ENCODE data around the gene CDK2AP2.
A peak's percentile ranks its signal among the peaks of the same experiment; 100 is the strongest.

The CDK2AP2 gene

GRCh38 chr11:67470337-67471002 is 37.5 kb downstream of the CDK2AP2 start (continued):
- TF ChIP-seq, protein P1, sequence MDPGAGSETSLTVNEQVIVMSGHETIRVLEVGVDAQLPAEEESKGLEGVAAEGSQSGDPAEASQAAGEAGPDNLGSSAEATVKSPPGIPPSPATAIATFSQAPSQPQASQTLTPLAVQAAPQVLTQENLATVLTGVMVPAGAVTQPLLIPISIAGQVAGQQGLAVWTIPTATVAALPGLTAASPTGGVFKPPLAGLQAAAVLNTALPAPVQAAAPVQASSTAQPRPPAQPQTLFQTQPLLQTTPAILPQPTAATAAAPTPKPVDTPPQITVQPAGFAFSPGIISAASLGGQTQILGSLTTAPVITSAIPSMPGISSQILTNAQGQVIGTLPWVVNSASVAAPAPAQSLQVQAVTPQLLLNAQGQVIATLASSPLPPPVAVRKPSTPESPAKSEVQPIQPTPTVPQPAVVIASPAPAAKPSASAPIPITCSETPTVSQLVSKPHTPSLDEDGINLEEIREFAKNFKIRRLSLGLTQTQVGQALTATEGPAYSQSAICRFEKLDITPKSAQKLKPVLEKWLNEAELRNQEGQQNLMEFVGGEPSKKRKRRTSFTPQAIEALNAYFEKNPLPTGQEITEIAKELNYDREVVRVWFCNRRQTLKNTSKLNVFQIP (CRISPR knock-in tag; IDR thresholded peaks at IDR 0.05; ENCODE audit: borderline replicate concordance, low read depth) = no peak
- no peak for TF ChIP-seq ISL1 (CRISPR knock-in tag; IDR thresholded peaks at IDR 0.05)
- no peak for TF ChIP-seq RARB (CRISPR knock-in tag; IDR thresholded peaks at IDR 0.05)
- TF ChIP-seq ZC3H10 (CRISPR knock-in tag; IDR thresholded peaks at IDR 0.05) = no peak
- no peak for TF ChIP-seq CSDC2 (CRISPR knock-in tag; IDR thresholded peaks at IDR 0.05)
- no peak for TF ChIP-seq PPARA (CRISPR knock-in tag; IDR thresholded peaks at IDR 0.05; ENCODE audit: borderline replicate concordance)
- TF ChIP-seq CREB5 (CRISPR knock-in tag; IDR thresholded peaks at IDR 0.05; ENCODE audit: low read depth) = no peak
- no peak for TF ChIP-seq SNAI2 (CRISPR knock-in tag; IDR thresholded peaks at IDR 0.05)
- no peak for TF ChIP-seq ESRRG (CRISPR knock-in tag; IDR thresholded peaks at IDR 0.05)

GRCh38 chr11:67469508-67469811 is 38.5 kb downstream of the CDK2AP2 start:
- ATAC-seq = no peak
- TF ChIP-seq ESRRG (CRISPR knock-in tag; IDR thresholded peaks at IDR 0.05) (0 out of 2 replicates have a peak, but pooled peaks have one; percentile 18), SNAI2 (CRISPR knock-in tag; IDR thresholded peaks at IDR 0.05) (no peak), CSRNP3 (CRISPR knock-in tag; IDR thresholded peaks at IDR 0.05) (no peak)

DNA sequence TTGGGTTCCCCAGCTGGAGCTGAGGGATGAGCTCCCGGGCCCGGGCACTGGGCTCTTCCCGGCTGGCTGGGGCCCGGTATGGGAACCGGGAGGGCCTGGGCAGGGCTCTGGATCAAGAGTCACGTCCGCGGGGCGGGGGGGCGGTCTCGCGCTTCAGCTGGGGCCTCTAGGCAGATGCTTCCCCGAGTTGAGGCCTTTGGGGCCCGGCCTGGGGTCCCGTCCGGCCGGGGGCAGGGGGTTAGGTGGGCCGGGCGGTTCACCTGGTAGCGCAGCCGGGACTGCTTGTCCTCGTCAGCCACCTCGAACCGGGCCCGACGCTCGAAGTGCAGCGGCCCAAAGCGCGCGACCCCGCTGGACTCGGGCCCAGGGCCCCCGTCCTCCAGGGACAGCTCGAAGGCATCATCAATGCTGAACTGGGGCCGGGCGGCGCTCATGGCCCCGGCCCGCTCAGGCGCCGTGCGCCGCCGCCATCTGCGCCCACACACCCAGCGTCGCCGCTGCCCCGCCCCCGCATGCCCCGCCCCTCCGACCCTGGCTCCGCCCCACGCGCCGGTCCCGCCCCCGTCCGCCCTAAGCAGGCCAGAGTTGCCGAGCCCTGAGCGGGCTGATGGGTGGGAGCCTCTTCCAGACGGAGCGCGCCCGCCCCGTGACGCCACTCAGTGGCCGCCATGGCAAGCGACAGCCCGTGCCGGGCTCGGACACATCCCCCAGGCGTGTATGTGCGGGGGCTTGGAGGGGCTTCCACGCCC is 39.0 kb downstream of the CDK2AP2 start, which contains the start of gene TMEM134:
Gene TMEM134 (minus strand): TSS at position 493 of the 749 bp plus-strand sequence. CDS start 59 bp downstream, at position 434.
- TF ChIP-seq ZFP3 (CRISPR knock-in tag; IDR thresholded peaks at IDR 0.05) = no peak
- TF ChIP-seq ZNF565 (CRISPR knock-in tag; conservative IDR thresholded peaks at IDR 0.05; ENCODE audit: low read depth) = no peak
- peak; percentile 80 for ATAC-seq

DNA sequence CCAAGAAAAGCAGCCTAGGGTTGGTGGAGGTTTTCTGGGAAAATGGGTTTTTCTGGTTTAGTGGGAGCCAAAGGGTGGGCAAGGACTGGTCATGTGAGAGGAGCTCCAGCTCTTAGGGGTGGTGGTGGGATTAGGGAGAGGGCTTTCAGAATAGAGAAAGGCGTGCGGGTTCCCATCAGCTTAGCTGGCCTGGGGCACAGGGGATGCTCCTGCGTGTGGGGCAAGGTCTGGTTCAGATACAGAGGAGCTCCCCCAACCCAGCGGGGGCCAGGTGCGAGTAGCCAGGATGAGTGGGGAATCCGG is 39.6 kb downstream of the CDK2AP2 start:
- TF ChIP-seq, protein P2, sequence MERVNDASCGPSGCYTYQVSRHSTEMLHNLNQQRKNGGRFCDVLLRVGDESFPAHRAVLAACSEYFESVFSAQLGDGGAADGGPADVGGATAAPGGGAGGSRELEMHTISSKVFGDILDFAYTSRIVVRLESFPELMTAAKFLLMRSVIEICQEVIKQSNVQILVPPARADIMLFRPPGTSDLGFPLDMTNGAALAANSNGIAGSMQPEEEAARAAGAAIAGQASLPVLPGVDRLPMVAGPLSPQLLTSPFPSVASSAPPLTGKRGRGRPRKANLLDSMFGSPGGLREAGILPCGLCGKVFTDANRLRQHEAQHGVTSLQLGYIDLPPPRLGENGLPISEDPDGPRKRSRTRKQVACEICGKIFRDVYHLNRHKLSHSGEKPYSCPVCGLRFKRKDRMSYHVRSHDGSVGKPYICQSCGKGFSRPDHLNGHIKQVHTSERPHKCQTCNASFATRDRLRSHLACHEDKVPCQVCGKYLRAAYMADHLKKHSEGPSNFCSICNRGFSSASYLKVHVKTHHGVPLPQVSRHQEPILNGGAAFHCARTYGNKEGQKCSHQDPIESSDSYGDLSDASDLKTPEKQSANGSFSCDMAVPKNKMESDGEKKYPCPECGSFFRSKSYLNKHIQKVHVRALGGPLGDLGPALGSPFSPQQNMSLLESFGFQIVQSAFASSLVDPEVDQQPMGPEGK (CRISPR knock-in tag; IDR thresholded peaks at IDR 0.05; ENCODE audit: borderline replicate concordance) = no peak
- TF ChIP-seq ZNF565 (CRISPR knock-in tag; conservative IDR thresholded peaks at IDR 0.05; ENCODE audit: low read depth) = no peak
- TF ChIP-seq BACH2 (CRISPR knock-in tag; IDR thresholded peaks at IDR 0.05; ENCODE audit: borderline replicate concordance) = no peak
- TF ChIP-seq, protein P3, sequence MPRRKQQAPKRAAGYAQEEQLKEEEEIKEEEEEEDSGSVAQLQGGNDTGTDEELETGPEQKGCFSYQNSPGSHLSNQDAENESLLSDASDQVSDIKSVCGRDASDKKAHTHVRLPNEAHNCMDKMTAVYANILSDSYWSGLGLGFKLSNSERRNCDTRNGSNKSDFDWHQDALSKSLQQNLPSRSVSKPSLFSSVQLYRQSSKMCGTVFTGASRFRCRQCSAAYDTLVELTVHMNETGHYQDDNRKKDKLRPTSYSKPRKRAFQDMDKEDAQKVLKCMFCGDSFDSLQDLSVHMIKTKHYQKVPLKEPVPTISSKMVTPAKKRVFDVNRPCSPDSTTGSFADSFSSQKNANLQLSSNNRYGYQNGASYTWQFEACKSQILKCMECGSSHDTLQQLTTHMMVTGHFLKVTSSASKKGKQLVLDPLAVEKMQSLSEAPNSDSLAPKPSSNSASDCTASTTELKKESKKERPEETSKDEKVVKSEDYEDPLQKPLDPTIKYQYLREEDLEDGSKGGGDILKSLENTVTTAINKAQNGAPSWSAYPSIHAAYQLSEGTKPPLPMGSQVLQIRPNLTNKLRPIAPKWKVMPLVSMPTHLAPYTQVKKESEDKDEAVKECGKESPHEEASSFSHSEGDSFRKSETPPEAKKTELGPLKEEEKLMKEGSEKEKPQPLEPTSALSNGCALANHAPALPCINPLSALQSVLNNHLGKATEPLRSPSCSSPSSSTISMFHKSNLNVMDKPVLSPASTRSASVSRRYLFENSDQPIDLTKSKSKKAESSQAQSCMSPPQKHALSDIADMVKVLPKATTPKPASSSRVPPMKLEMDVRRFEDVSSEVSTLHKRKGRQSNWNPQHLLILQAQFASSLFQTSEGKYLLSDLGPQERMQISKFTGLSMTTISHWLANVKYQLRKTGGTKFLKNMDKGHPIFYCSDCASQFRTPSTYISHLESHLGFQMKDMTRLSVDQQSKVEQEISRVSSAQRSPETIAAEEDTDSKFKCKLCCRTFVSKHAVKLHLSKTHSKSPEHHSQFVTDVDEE (CRISPR knock-in tag; IDR thresholded peaks at IDR 0.05) = no peak
- no peak for TF ChIP-seq SNAI2 (CRISPR knock-in tag; IDR thresholded peaks at IDR 0.05)
- no peak for TF ChIP-seq PPARA (CRISPR knock-in tag; IDR thresholded peaks at IDR 0.05; ENCODE audit: borderline replicate concordance)
- no peak for TF ChIP-seq OSR1 (CRISPR knock-in tag; IDR thresholded peaks at IDR 0.05)
- TF ChIP-seq CREB5 (CRISPR knock-in tag; IDR thresholded peaks at IDR 0.05; ENCODE audit: low read depth) = no peak
- TF ChIP-seq ZC3H10 (CRISPR knock-in tag; IDR thresholded peaks at IDR 0.05) = no peak
- TF ChIP-seq RARB (CRISPR knock-in tag; IDR thresholded peaks at IDR 0.05) = no peak
- no peak for TF ChIP-seq ZFP3 (CRISPR knock-in tag; IDR thresholded peaks at IDR 0.05)
- TF ChIP-seq, protein P1 (CRISPR knock-in tag; IDR thresholded peaks at IDR 0.05; ENCODE audit: borderline replicate concordance, low read depth) = no peak
- TF ChIP-seq ZNF70 (CRISPR knock-in tag; IDR thresholded peaks at IDR 0.05) = no peak
- TF ChIP-seq ARNTL (CRISPR knock-in tag; IDR thresholded peaks at IDR 0.05; ENCODE audit: borderline replicate concordance, low read depth) = no peak
- no peak for TF ChIP-seq TCF4 (CRISPR knock-in tag; IDR thresholded peaks at IDR 0.05; ENCODE audit: borderline replicate concordance)
- no peak for TF ChIP-seq GLIS3 (CRISPR knock-in tag; IDR thresholded peaks at IDR 0.05)
- TF ChIP-seq ISL1 (CRISPR knock-in tag; IDR thresholded peaks at IDR 0.05) = no peak
- peak; percentile 9 for ATAC-seq

Data from SK-N-SH treated with all-trans-retinoic acid at 6 μM for 48 hours (cell line).